ENCODE measurements around the gene TP53INP2. TPM values are rescaled to one million over a fixed set of nuclear protein-coding genes. Genes with fewer than 3 reads are reported as not detected.
"Not testable (repeated sequence)": the region's sequence is repeated elsewhere in the genome, so short reads cannot be mapped to it uniquely, and the experiment has no call there.

Gene TP53INP2, protein sequence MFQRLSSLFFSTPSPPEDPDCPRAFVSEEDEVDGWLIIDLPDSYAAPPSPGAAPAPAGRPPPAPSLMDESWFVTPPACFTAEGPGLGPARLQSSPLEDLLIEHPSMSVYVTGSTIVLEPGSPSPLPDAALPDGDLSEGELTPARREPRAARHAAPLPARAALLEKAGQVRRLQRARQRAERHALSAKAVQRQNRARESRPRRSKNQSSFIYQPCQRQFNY
- 14.3 TPM for polyA plus RNA-seq (2013)

- ChIA-PET CTCF (interaction anchor here (0.6 to 4.3 kb wide), 5 partner anchors 142 to 396 kb away, joined by 3 to 27 read pairs (median 3); no protein-coding TSS in a partner anchor), POLR2A (interaction anchor here (0.5 to 1.8 kb wide), 7 partner anchors 10 to 184 kb away, joined by 3 to 9 read pairs (median 4); partner anchors contain the start of gene PIGU)
- no peaks in the 10 kb centered on the region for H3K9me3 ChIP-seq (ENCODE audit: control extremely low read depth in 1 of 5, control insufficient read depth in 4 of 5, insufficient read depth in 2 of 5, low read depth in 1 of 5, low read length in 4 of 5)
These were observed at the start of gene TP53INP2 for GRCh38 chr20:34704177-34705007. TP53INP2 (plus strand) TSS chr20:34704344; CDS start chr20:34708740, 4,396 bp downstream.

DNA sequence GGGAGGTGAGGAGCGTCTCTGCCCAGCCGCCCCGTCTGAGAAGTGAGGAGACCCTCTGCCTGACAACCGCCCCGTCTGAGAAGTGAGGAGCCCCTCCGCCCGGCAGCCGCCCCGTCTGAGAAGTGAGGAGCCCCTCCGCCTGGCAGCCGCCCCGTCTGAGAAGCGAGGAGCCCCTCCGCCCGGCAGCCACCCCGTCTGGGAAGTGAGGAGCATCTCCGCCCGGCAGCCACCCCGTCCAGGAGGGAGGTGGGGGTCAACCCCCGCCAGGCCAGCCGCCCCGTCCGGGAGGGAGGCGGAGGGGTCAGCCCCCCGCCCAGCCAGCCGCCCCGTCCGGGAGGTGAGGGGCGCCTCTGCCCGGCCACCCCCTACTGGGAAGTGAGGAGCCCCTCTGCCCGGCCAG, 45.5 kb upstream of the TP53INP2 start:
- POLR2A ChIA-PET; H3K36me3 ChIP-seq (ENCODE audit: control insufficient read depth in 4 of 4, insufficient read depth in 4 of 4, low read length in 3 of 4); H3K27me3 ChIP-seq (replicated peaks in 2 of 5; ENCODE audit: control insufficient read depth in 4 of 5, insufficient read depth in 5 of 5, low read length in 4 of 5); H3K4me1 ChIP-seq (ENCODE audit: control extremely low read depth in 1 of 4, control insufficient read depth in 4 of 4, insufficient read depth in 4 of 4, low read length in 3 of 4); DNase-seq; H3K9me3 ChIP-seq (ENCODE audit: control extremely low read depth in 1 of 5, control insufficient read depth in 4 of 5, insufficient read depth in 2 of 5, low read depth in 1 of 5, low read length in 4 of 5); CTCF ChIA-PET; H3K27ac ChIP-seq (ENCODE audit: insufficient read depth in 1 of 2, low read depth in 1 of 2, low read length in 2 of 2, poor library complexity in 1 of 2, severe bottlenecking in 2 of 2); H3K4me3 ChIP-seq (ENCODE audit: control insufficient read depth in 1 of 7, extremely low read depth in 1 of 7, insufficient read depth in 4 of 7, low read depth in 2 of 7, low read length in 6 of 7): not testable (repeated sequence)
- WGBS (ENCODE audit: insufficient coverage), result 97% methylated on average over 6 of the region's 31 CpGs

More at GRCh38 chr20:34704177-34705007, at the start of gene TP53INP2:
- Histone ChIP-seq H3K4me1 (ENCODE audit: control extremely low read depth in 1 of 4, control insufficient read depth in 4 of 4, insufficient read depth in 4 of 4, low read length in 3 of 4) (peaks cover 0 to 23% (median 18%) of the 10 kb centered on the region in 4 experiments), H3K36me3 (ENCODE audit: control insufficient read depth in 4 of 4, insufficient read depth in 4 of 4, low read length in 3 of 4) (no peaks in the 10 kb centered on the region), H3K27ac (ENCODE audit: insufficient read depth in 1 of 2, low read depth in 1 of 2, low read length in 2 of 2, poor library complexity in 1 of 2, severe bottlenecking in 2 of 2) (peak within 1 kb of the TSS; percentile 54 to 86), H3K27me3 (replicated peaks in 2 of 5; ENCODE audit: control insufficient read depth in 4 of 5, insufficient read depth in 5 of 5, low read length in 4 of 5) (peaks cover 0 to 12% (median 11%) of the 10 kb centered on the region in 5 experiments), H3K4me3 (ENCODE audit: control insufficient read depth in 1 of 7, extremely low read depth in 1 of 7, insufficient read depth in 4 of 7, low read depth in 2 of 7, low read length in 6 of 7) (peak within 1 kb of the TSS; percentile 54 to 95 (median 78))
- peak; percentile 94 for DNase-seq
- WGBS (ENCODE audit: insufficient coverage), result 2% methylated on average over 51 of the region's 82 CpGs

DNA sequence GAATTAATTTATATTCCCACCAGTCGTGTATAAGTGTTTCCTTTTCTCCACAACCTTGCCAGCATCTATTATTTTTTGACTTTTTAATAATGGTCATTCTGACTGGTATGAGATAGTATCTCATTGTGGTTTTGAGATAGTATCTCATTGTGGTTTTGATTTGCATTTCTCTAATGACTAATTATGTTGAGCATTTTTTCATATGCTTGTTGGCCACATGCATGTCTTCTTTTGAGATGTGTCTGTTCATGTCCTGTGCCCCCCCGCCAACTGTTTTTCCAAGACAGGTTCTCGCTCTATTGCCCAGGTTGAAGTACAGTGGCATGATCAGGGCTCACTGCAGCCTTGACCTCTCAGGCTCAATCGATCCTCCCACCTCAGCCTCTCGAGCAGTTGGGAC, 42.3 kb upstream of the TP53INP2 start:
- H3K36me3 ChIP-seq (ENCODE audit: control insufficient read depth in 4 of 4, insufficient read depth in 4 of 4, low read length in 3 of 4); DNase-seq; POLR2A ChIA-PET; H3K27me3 ChIP-seq (replicated peaks in 2 of 5; ENCODE audit: control insufficient read depth in 4 of 5, insufficient read depth in 5 of 5, low read length in 4 of 5); CTCF ChIA-PET; H3K9me3 ChIP-seq (ENCODE audit: control extremely low read depth in 1 of 5, control insufficient read depth in 4 of 5, insufficient read depth in 2 of 5, low read depth in 1 of 5, low read length in 4 of 5); H3K27ac ChIP-seq (ENCODE audit: insufficient read depth in 1 of 2, low read depth in 1 of 2, low read length in 2 of 2, poor library complexity in 1 of 2, severe bottlenecking in 2 of 2); H3K4me1 ChIP-seq (ENCODE audit: control extremely low read depth in 1 of 4, control insufficient read depth in 4 of 4, insufficient read depth in 4 of 4, low read length in 3 of 4); H3K4me3 ChIP-seq (ENCODE audit: control insufficient read depth in 1 of 7, extremely low read depth in 1 of 7, insufficient read depth in 4 of 7, low read depth in 2 of 7, low read length in 6 of 7): not testable (repeated sequence)
- WGBS (ENCODE audit: insufficient coverage), result 100% methylated on average over 3 of the region's 5 CpGs

- no peak for DNase-seq
- CTCF ChIA-PET, result interaction anchor here (1.3 to 1.9 kb wide), 3 partner anchors 10 to 42 kb away, joined by 4 to 7 read pairs (median 5); no protein-coding TSS in a partner anchor
- Histone ChIP-seq H3K4me3 (ENCODE audit: control insufficient read depth in 1 of 7, extremely low read depth in 1 of 7, insufficient read depth in 4 of 7, low read depth in 2 of 7, low read length in 6 of 7) (no peak overlapping the region), H3K36me3 (ENCODE audit: control insufficient read depth in 4 of 4, insufficient read depth in 4 of 4, low read length in 3 of 4) (no peaks in the 10 kb centered on the region), H3K27ac (ENCODE audit: insufficient read depth in 1 of 2, low read depth in 1 of 2, low read length in 2 of 2, poor library complexity in 1 of 2, severe bottlenecking in 2 of 2) (no peak overlapping the region), H3K27me3 (replicated peaks in 2 of 5; ENCODE audit: control insufficient read depth in 4 of 5, insufficient read depth in 5 of 5, low read length in 4 of 5) (no peaks in the 10 kb centered on the region), H3K4me1 (ENCODE audit: control extremely low read depth in 1 of 4, control insufficient read depth in 4 of 4, insufficient read depth in 4 of 4, low read length in 3 of 4) (no peaks in the 10 kb centered on the region), H3K9me3 (ENCODE audit: control extremely low read depth in 1 of 5, control insufficient read depth in 4 of 5, insufficient read depth in 2 of 5, low read depth in 1 of 5, low read length in 4 of 5) (no peaks in the 10 kb centered on the region)
- 93% methylated on average over 4 of the region's 5 CpGs for WGBS (ENCODE audit: insufficient coverage)
- POLR2A ChIA-PET, result interaction anchor here (0.5 to 0.6 kb wide), 2 partner anchors 14 to 70 kb away, joined by 3 to 5 read pairs; no protein-coding TSS in a partner anchor
These were observed 40.8 kb upstream of the TP53INP2 start for GRCh38 chr20:34663213-34663943.

DNA sequence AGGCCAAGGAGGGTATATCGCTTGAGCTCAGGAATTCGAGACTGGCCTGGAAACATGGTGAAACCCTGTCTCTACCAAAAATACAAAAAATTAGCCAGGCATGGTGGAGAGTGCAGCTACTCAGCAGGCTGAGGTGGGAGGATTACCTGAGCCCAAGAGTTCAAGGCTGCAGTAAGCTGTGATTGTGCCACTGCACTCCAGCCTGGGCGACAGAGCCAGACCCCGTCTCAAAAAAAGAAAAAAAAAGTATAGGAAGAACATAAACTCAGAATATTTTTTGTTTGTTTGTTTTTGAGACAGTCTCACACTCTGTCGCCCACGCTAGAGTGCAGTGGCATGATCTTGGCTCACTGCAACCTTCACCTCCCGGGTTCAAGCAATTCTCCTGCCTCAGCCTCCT, 39.4 kb upstream of the TP53INP2 start:
- not testable (repeated sequence) for DNase-seq

GRCh38 chr20:34669094-34669493, 35.0 kb upstream of the TP53INP2 start:
- CTCF ChIA-PET, result interaction anchor here (1.3 kb wide), 1 partner anchor 13 kb away, joined by 3 read pairs; no protein-coding TSS in a partner anchor
- Histone ChIP-seq H3K36me3 (ENCODE audit: control insufficient read depth in 4 of 4, insufficient read depth in 4 of 4, low read length in 3 of 4) (no peaks in the 10 kb centered on the region), H3K27me3 (replicated peaks in 2 of 5; ENCODE audit: control insufficient read depth in 4 of 5, insufficient read depth in 5 of 5, low read length in 4 of 5) (no peaks in the 10 kb centered on the region), H3K27ac (ENCODE audit: insufficient read depth in 1 of 2, low read depth in 1 of 2, low read length in 2 of 2, poor library complexity in 1 of 2, severe bottlenecking in 2 of 2) (no peak overlapping the region), H3K9me3 (ENCODE audit: control extremely low read depth in 1 of 5, control insufficient read depth in 4 of 5, insufficient read depth in 2 of 5, low read depth in 1 of 5, low read length in 4 of 5) (peaks cover 0 to 2% (median 0%) of the 10 kb centered on the region in 5 experiments), H3K4me1 (ENCODE audit: control extremely low read depth in 1 of 4, control insufficient read depth in 4 of 4, insufficient read depth in 4 of 4, low read length in 3 of 4) (no peaks in the 10 kb centered on the region), H3K4me3 (ENCODE audit: control insufficient read depth in 1 of 7, extremely low read depth in 1 of 7, insufficient read depth in 4 of 7, low read depth in 2 of 7, low read length in 6 of 7) (no peak overlapping the region)
- DNase-seq, result no peak
- WGBS (ENCODE audit: insufficient coverage), result 100% methylated on average over 1 of the region's 1 CpG
- POLR2A ChIA-PET, result interaction anchor here (0.7 kb wide), 1 partner anchor 15 kb away, joined by 4 read pairs; no protein-coding TSS in a partner anchor

More for the DNA sequence above, 39.4 kb upstream of the TP53INP2 start:
- H3K36me3 ChIP-seq (ENCODE audit: control insufficient read depth in 4 of 4, insufficient read depth in 4 of 4, low read length in 3 of 4); POLR2A ChIA-PET; H3K9me3 ChIP-seq (ENCODE audit: control extremely low read depth in 1 of 5, control insufficient read depth in 4 of 5, insufficient read depth in 2 of 5, low read depth in 1 of 5, low read length in 4 of 5); H3K4me3 ChIP-seq (ENCODE audit: control insufficient read depth in 1 of 7, extremely low read depth in 1 of 7, insufficient read depth in 4 of 7, low read depth in 2 of 7, low read length in 6 of 7); H3K4me1 ChIP-seq (ENCODE audit: control extremely low read depth in 1 of 4, control insufficient read depth in 4 of 4, insufficient read depth in 4 of 4, low read length in 3 of 4); H3K27ac ChIP-seq (ENCODE audit: insufficient read depth in 1 of 2, low read depth in 1 of 2, low read length in 2 of 2, poor library complexity in 1 of 2, severe bottlenecking in 2 of 2); H3K27me3 ChIP-seq (replicated peaks in 2 of 5; ENCODE audit: control insufficient read depth in 4 of 5, insufficient read depth in 5 of 5, low read length in 4 of 5): not testable (repeated sequence)
- 95% methylated on average over 4 of the region's 7 CpGs for WGBS (ENCODE audit: insufficient coverage)
- CTCF ChIA-PET, result interaction anchor here (1.9 kb wide), 1 partner anchor 14 kb away, joined by 5 read pairs; no protein-coding TSS in a partner anchor

Measured in common myeloid progenitor, CD34-positive (primary cell).